Duodenal mucosa (tissue), 2 donors: ENCODE results near the gene ANGPTL4.
"Not testable (repeated sequence)": the region's sequence is repeated elsewhere in the genome, so short reads cannot be mapped to it uniquely, and the experiment has no call there.

Experiments used
- H3K27ac ChIP-seq: one replicate; pipeline ENCODE4 v1.7.0; 2013; ENCODE audit warnings: low read depth, low read length
- H3K27me3 ChIP-seq, 2 donors: one replicate each; pipeline ENCODE4 v1.7.0; 2013; ENCODE audit warnings: low read length in 2 of 2, control low read depth in 1 of 2; ENCODE audit not compliant: insufficient read depth in 2 of 2, control insufficient read depth in 1 of 2
- H3K36me3 ChIP-seq, 2 donors: one replicate each; pipeline ENCODE4 v1.7.0; 2013; ENCODE audit warnings: low read length in 2 of 2, control low read depth in 1 of 2; ENCODE audit not compliant: insufficient read depth in 2 of 2, control insufficient read depth in 1 of 2
- H3K4me1 ChIP-seq, 2 donors: one replicate each; pipeline ENCODE4 v1.7.0; 2013; ENCODE audit warnings: low read length in 2 of 2, control low read depth in 1 of 2; ENCODE audit not compliant: insufficient read depth in 2 of 2, control insufficient read depth in 1 of 2
- H3K4me3 ChIP-seq, 2 donors: one replicate each; pipeline ENCODE4 v1.7.0; 2013; ENCODE audit warnings: low read length in 2 of 2, low read depth in 1 of 2
- H3K9ac ChIP-seq, 2 donors: one replicate each; pipeline ENCODE4 v1.7.0; 2013; ENCODE audit warnings: low read length in 2 of 2, low read depth in 1 of 2
- H3K9me3 ChIP-seq, 2 donors: one replicate each; pipeline ENCODE4 v1.7.0; 2013; ENCODE audit warnings: low read length in 2 of 2, control low read depth in 1 of 2; ENCODE audit not compliant: control insufficient read depth in 1 of 2

Gene ANGPTL4

GRCh38 chr19:8334458-8335342, 29.3 kb upstream of the ANGPTL4 start:
- Histone ChIP-seq H3K9ac (no peak overlapping the region), H3K9me3 (no peaks in the 10 kb centered on the region), H3K36me3 (no peaks in the 10 kb centered on the region), H3K4me1 (peaks cover 0 to 8% of the 10 kb centered on the region in 2 donors), H3K4me3 (peak overlapping the region in 1 of 2 donors; percentile 10), H3K27me3 (peaks cover 23 to 29% of the 10 kb centered on the region in 2 donors), H3K27ac (no peak overlapping the region)

- H3K4me1 ChIP-seq = peaks cover 0 to 11% of the 10 kb centered on the region in 2 donors
- peaks cover 27 to 31% of the 10 kb centered on the region in 2 donors for H3K27me3 ChIP-seq
- no peaks in the 10 kb centered on the region for H3K9me3 ChIP-seq
- H3K9ac ChIP-seq = no peak overlapping the region
- no peak overlapping the region for H3K27ac ChIP-seq
- peak overlapping the region in 1 of 2 donors; percentile 10 for H3K4me3 ChIP-seq
- no peaks in the 10 kb centered on the region for H3K36me3 ChIP-seq
Observed at GRCh38 chr19:8335343-8336071, 28.4 kb upstream of the ANGPTL4 start.

GRCh38 chr19:8336072-8336569, 27.8 kb upstream of the ANGPTL4 start:
- Histone ChIP-seq H3K4me3 (no peak overlapping the region), H3K9me3 (no peaks in the 10 kb centered on the region), H3K27ac (no peak overlapping the region), H3K36me3 (no peaks in the 10 kb centered on the region), H3K9ac (no peak overlapping the region), H3K27me3 (peaks cover 32 to 34% of the 10 kb centered on the region in 2 donors), H3K4me1 (peaks cover 0 to 13% of the 10 kb centered on the region in 2 donors)

GRCh38 chr19:8336660-8337059, 27.3 kb upstream of the ANGPTL4 start:
- Histone ChIP-seq H3K4me1 (peaks cover 0 to 13% of the 10 kb centered on the region in 2 donors), H3K36me3 (no peaks in the 10 kb centered on the region), H3K27me3 (peaks cover 32 to 34% of the 10 kb centered on the region in 2 donors), H3K27ac (no peak overlapping the region), H3K9ac (no peak overlapping the region), H3K9me3 (no peaks in the 10 kb centered on the region), H3K4me3 (no peak overlapping the region)

GRCh38 chr19:8337728-8338127, 26.2 kb upstream of the ANGPTL4 start:
- Histone ChIP-seq H3K4me1 (peaks cover 0 to 14% of the 10 kb centered on the region in 2 donors), H3K36me3 (no peaks in the 10 kb centered on the region), H3K27ac (no peak overlapping the region), H3K9ac (no peak overlapping the region), H3K9me3 (no peaks in the 10 kb centered on the region), H3K27me3 (peaks cover 32 to 39% of the 10 kb centered on the region in 2 donors), H3K4me3 (no peak overlapping the region)

- Histone ChIP-seq H3K27ac (no peak overlapping the region), H3K9me3 (no peaks in the 10 kb centered on the region), H3K36me3 (no peaks in the 10 kb centered on the region), H3K27me3 (peaks cover 22 to 35% of the 10 kb centered on the region in 2 donors), H3K4me1 (peaks cover 0 to 12% of the 10 kb centered on the region in 2 donors), H3K9ac (no peak overlapping the region), H3K4me3 (no peak overlapping the region)
Observed at GRCh38 chr19:8338835-8339234, 25.1 kb upstream of the ANGPTL4 start.

GRCh38 chr19:8340341-8341096, 23.4 kb upstream of the ANGPTL4 start:
- Histone ChIP-seq H3K36me3 (no peaks in the 10 kb centered on the region), H3K27me3 (peaks cover 15 to 31% of the 10 kb centered on the region in 2 donors), H3K4me3 (no peak overlapping the region), H3K9me3 (no peaks in the 10 kb centered on the region), H3K9ac (no peak overlapping the region), H3K27ac (no peak overlapping the region), H3K4me1 (peaks cover 0 to 9% of the 10 kb centered on the region in 2 donors)

- H3K9ac ChIP-seq, H3K4me1 ChIP-seq, H3K9me3 ChIP-seq, H3K36me3 ChIP-seq, H3K4me3 ChIP-seq: not testable (repeated sequence)
- Histone ChIP-seq H3K27me3 (peaks cover 9 to 27% of the 10 kb centered on the region in 2 donors), H3K27ac (peak overlapping the region; percentile 20)
Observed at GRCh38 chr19:8341504-8341903, 22.5 kb upstream of the ANGPTL4 start.

GRCh38 chr19:8342316-8342683, 21.7 kb upstream of the ANGPTL4 start:
- Histone ChIP-seq H3K9ac (no peak overlapping the region), H3K27me3 (peaks cover 9 to 24% of the 10 kb centered on the region in 2 donors), H3K4me3 (no peak overlapping the region), H3K27ac (no peak overlapping the region), H3K4me1 (peaks cover 0 to 9% of the 10 kb centered on the region in 2 donors), H3K36me3 (no peaks in the 10 kb centered on the region), H3K9me3 (no peaks in the 10 kb centered on the region)
